SU-DHL-6 (cell line): ENCODE data around the gene TWIST2.

Experiments used
- H2AFZ ChIP-seq: fragments of 200-600 bp; sonication (generic); 2 replicates; pipeline ENCODE4 v1.6.1; 2014; ENCODE audit warnings: low read depth, mild to moderate bottlenecking, moderate library complexity, mixed read lengths, antibody characterized with exemption, low read length; ENCODE audit not compliant: severe bottlenecking
- H3F3A ChIP-seq: fragments of 200-600 bp; shearing (Covaris generic); 2 replicates; pipeline ENCODE4 v1.6.0; 2016; ENCODE audit warnings: antibody characterized with exemption, mild to moderate bottlenecking; ENCODE audit not compliant: insufficient read depth
- H3K27ac ChIP-seq: fragments of 200-600 bp; sonication (generic); 2 replicates; pipeline ENCODE4 v1.5.1; 2016; ENCODE audit warnings: low read depth, mild to moderate bottlenecking, low read length, moderate library complexity, mixed read lengths
- H3K27me3 ChIP-seq: fragments of 200-600 bp; sonication (generic), shearing (Covaris generic); 2 replicates; pipeline ENCODE4 v1.6.0; 2014; ENCODE audit warnings: mild to moderate bottlenecking, low read length
- H3K36me3 ChIP-seq: fragments of 200-600 bp; sonication (generic); 2 replicates; pipeline ENCODE4 v1.6.1; 2014; ENCODE audit warnings: mild to moderate bottlenecking, low read length, mixed read lengths
- H3K4me2 ChIP-seq: fragments of 300-600, 200-600 bp; shearing (Covaris generic), sonication (generic); 2 replicates; pipeline ENCODE4 v1.6.0; 2014; ENCODE audit warnings: low read length, low read depth, mild to moderate bottlenecking; ENCODE audit not compliant: poor library complexity, severe bottlenecking
- H3K4me3 ChIP-seq: fragments of 200-600 bp; sonication (generic); 2 replicates; pipeline ENCODE4 v1.5.1; 2014; ENCODE audit warnings: antibody characterized with exemption, low read length, mild to moderate bottlenecking, mixed read lengths; ENCODE audit not compliant: insufficient read depth, poor library complexity, severe bottlenecking
- H3K79me2 ChIP-seq: fragments of 200-600 bp; sonication (generic); 2 replicates; pipeline ENCODE4 v1.6.1; 2014; ENCODE audit warnings: mild to moderate bottlenecking, low read length, moderate library complexity; ENCODE audit not compliant: insufficient read depth
- H3K9ac ChIP-seq: fragments of 200-600 bp; sonication (generic); 2 replicates; pipeline ENCODE4 v1.7.0; 2014; ENCODE audit warnings: mild to moderate bottlenecking, low read length
- H3K9me2 ChIP-seq: fragments of 200-600 bp; sonication (generic); replicated peaks from 2 replicates; pipeline ENCODE4 v1.6.1; 2014; ENCODE audit warnings: low read length; ENCODE audit not compliant: insufficient read depth
- H3K9me3 ChIP-seq: fragments of 200-600 bp; sonication (generic); 2 replicates; pipeline ENCODE4 v1.6.1; 2014; ENCODE audit warnings: low read length, mixed read lengths; ENCODE audit not compliant: insufficient read depth
- H4K20me1 ChIP-seq: fragments of 200-600 bp; sonication (generic); 2 replicates; pipeline ENCODE4 v1.6.1; 2014; ENCODE audit warnings: low read depth, mild to moderate bottlenecking, antibody characterized with exemption, low read length, moderate library complexity, mixed read lengths
- EZH2phosphoT487 ChIP-seq: fragments of 200-600 bp; sonication (generic), shearing (Covaris generic); conservative IDR thresholded peaks from 2 replicates; pipeline ENCODE4 v1.6.1; 2018; ENCODE audit warnings: mild to moderate bottlenecking, antibody characterized with exemption, low read length, moderate library complexity, mixed read lengths
- TF ChIP-seq, protein P1 (sequence below): fragments of 200-600 bp; sonication (generic); IDR thresholded peaks from one replicate; pipeline ENCODE4 v1.5.1; 2017; ENCODE audit warnings: antibody characterized with exemption, mild to moderate bottlenecking, low read length, moderate library complexity; ENCODE audit not compliant: insufficient read depth, poor library complexity, severe bottlenecking

The TWIST2 gene

GRCh38 chr2:238851761-238852160, 3.9 kb downstream of the TWIST2 start:
- H3K9ac ChIP-seq = no peak overlapping the region
- H3K4me3 ChIP-seq = no peak overlapping the region
- H2AFZ ChIP-seq = no peak overlapping the region
- H3K9me2 ChIP-seq = no peaks in the 10 kb centered on the region
- no peaks in the 10 kb centered on the region for H3F3A ChIP-seq
- H3K27me3 ChIP-seq = no peaks in the 10 kb centered on the region
- no peaks in the 10 kb centered on the region for H3K79me2 ChIP-seq
- no peak overlapping the region for H3K27ac ChIP-seq
- H4K20me1 ChIP-seq = no peaks in the 10 kb centered on the region
- no peak overlapping the region for H3K4me2 ChIP-seq
- no peaks in the 10 kb centered on the region for H3K9me3 ChIP-seq
- H3K36me3 ChIP-seq = no peaks in the 10 kb centered on the region
- no peak for TF ChIP-seq EZH2phosphoT487
- TF ChIP-seq, protein P1, sequence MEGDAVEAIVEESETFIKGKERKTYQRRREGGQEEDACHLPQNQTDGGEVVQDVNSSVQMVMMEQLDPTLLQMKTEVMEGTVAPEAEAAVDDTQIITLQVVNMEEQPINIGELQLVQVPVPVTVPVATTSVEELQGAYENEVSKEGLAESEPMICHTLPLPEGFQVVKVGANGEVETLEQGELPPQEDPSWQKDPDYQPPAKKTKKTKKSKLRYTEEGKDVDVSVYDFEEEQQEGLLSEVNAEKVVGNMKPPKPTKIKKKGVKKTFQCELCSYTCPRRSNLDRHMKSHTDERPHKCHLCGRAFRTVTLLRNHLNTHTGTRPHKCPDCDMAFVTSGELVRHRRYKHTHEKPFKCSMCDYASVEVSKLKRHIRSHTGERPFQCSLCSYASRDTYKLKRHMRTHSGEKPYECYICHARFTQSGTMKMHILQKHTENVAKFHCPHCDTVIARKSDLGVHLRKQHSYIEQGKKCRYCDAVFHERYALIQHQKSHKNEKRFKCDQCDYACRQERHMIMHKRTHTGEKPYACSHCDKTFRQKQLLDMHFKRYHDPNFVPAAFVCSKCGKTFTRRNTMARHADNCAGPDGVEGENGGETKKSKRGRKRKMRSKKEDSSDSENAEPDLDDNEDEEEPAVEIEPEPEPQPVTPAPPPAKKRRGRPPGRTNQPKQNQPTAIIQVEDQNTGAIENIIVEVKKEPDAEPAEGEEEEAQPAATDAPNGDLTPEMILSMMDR = no peak

- Histone ChIP-seq H4K20me1 (no peaks in the 10 kb centered on the region), H3K4me3 (no peak overlapping the region), H3K9me3 (no peaks in the 10 kb centered on the region), H3K4me2 (no peak overlapping the region), H3K9me2 (no peaks in the 10 kb centered on the region), H2AFZ (no peak overlapping the region), H3K9ac (no peak overlapping the region), H3F3A (no peaks in the 10 kb centered on the region), H3K27ac (no peak overlapping the region), H3K27me3 (no peaks in the 10 kb centered on the region), H3K36me3 (no peaks in the 10 kb centered on the region), H3K79me2 (no peaks in the 10 kb centered on the region)
- TF ChIP-seq, protein P1 = no peak
Measured at GRCh38 chr2:238852206-238852869, 4.5 kb downstream of the TWIST2 start.

- H3K4me2 ChIP-seq = no peak overlapping the region
- no peak overlapping the region for H3K4me3 ChIP-seq
- H3F3A ChIP-seq = no peaks in the 10 kb centered on the region
- no peaks in the 10 kb centered on the region for H3K9me3 ChIP-seq
- no peaks in the 10 kb centered on the region for H4K20me1 ChIP-seq
- no peak for TF ChIP-seq EZH2phosphoT487
- TF ChIP-seq, protein P1 = no peak
- no peak overlapping the region for H2AFZ ChIP-seq
- H3K79me2 ChIP-seq = no peaks in the 10 kb centered on the region
- H3K36me3 ChIP-seq = no peaks in the 10 kb centered on the region
- H3K9ac ChIP-seq = no peak overlapping the region
- no peak overlapping the region for H3K27ac ChIP-seq
- H3K9me2 ChIP-seq = no peaks in the 10 kb centered on the region
- no peaks in the 10 kb centered on the region for H3K27me3 ChIP-seq
Measured at GRCh38 chr2:238853218-238853617, 5.3 kb downstream of the TWIST2 start.
